ENCODE measurements around the gene HLA-DMB.
A peak's percentile ranks its signal among the peaks of the same experiment; 100 is the strongest.

Gene HLA-DMB

DNA sequence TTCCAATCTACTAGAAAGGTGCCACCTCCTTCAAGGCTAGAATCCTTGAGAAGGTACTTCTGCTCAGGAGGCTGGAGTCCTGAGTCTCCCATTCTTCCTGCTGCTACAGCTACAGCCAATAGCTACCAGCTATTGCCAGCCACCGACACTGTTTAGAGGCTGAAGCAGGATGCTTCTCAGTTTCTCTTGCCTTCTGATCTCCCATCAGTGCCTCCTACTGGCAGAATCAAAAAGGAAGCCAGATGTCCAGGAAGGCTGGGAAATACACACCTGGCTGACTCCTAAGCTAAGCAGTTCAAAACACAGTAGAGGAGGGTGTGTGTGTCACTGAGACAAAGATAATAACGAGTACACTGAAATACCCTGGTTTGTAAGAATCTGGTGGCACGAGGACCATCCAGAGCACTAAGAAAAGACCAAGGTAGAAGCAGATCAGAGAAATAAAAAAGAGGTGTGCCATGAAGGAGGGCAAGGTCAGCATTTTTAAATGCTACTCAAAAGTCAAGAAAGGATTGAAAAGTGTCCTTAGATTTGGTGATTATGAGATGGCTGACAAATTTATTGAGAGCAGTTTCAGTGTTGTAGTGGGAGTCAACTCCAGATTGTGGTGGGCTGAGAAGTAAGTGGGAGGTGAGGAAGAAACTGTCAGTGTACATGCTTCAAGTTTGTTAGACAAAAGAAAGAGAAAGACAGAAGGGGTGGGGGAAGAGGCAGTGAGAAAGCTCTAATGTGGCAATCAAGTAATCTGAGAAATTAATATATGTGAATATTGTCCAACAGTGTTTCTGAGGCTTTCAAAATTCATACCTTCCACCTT, 14.4 kb upstream of the HLA-DMB start:
- TF ChIP-seq, protein P1, sequence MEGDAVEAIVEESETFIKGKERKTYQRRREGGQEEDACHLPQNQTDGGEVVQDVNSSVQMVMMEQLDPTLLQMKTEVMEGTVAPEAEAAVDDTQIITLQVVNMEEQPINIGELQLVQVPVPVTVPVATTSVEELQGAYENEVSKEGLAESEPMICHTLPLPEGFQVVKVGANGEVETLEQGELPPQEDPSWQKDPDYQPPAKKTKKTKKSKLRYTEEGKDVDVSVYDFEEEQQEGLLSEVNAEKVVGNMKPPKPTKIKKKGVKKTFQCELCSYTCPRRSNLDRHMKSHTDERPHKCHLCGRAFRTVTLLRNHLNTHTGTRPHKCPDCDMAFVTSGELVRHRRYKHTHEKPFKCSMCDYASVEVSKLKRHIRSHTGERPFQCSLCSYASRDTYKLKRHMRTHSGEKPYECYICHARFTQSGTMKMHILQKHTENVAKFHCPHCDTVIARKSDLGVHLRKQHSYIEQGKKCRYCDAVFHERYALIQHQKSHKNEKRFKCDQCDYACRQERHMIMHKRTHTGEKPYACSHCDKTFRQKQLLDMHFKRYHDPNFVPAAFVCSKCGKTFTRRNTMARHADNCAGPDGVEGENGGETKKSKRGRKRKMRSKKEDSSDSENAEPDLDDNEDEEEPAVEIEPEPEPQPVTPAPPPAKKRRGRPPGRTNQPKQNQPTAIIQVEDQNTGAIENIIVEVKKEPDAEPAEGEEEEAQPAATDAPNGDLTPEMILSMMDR (conservative IDR thresholded peaks at IDR 0.05; ENCODE audit: low read length) = peak; percentile 34
- no peak overlapping the region for H3K4me3 ChIP-seq (ENCODE audit: low read length)
- no peak for DNase-seq (ENCODE audit: low read depth)

DNA sequence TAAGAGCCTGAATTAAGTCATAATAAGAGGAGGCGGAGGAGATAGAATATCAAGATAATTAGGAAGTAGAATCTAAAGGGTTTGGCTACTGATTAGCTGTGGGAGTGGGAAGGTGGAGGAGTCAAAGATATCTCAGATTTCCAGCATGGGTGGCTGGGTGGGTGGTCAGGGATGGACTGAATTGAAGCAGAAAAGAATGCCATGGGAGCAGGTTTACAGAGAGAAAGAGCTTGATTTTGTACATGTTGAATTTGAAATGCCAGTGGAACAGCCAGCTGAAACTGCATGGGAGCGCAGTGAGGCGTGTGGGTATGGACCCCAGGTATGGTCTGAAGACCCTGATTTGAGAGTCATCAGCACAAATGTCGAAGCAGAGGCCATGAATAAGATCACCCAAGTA, 13.4 kb upstream of the HLA-DMB start:
- TF ChIP-seq, protein P1 (conservative IDR thresholded peaks at IDR 0.05; ENCODE audit: low read length) = no peak
- H3K4me3 ChIP-seq (ENCODE audit: low read length) = no peak overlapping the region
- no peak for DNase-seq (ENCODE audit: low read depth)

DNA sequence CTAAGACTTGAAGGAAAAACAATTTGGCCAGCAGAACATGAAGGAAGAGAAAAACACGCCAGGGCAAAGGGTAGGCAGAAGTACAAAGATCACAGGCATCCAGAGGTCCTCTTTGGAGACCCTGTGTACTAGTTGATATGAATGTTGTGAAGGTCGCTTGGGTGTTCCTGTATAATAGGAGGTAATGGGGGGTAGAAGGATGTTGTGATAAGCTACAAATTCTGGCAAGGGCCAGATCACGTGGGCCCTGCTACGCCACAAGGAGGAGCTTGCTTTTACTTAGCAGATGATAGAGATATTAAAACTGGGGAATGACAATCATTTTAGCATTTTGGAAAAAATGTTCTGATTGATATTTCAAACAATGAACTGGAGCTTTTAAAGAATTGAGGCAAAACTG, 12.9 kb upstream of the HLA-DMB start:
- no peak for DNase-seq (ENCODE audit: low read depth)
- no peak overlapping the region for H3K4me3 ChIP-seq (ENCODE audit: low read length)
- TF ChIP-seq, protein P1 (conservative IDR thresholded peaks at IDR 0.05; ENCODE audit: low read length) = no peak

DNA sequence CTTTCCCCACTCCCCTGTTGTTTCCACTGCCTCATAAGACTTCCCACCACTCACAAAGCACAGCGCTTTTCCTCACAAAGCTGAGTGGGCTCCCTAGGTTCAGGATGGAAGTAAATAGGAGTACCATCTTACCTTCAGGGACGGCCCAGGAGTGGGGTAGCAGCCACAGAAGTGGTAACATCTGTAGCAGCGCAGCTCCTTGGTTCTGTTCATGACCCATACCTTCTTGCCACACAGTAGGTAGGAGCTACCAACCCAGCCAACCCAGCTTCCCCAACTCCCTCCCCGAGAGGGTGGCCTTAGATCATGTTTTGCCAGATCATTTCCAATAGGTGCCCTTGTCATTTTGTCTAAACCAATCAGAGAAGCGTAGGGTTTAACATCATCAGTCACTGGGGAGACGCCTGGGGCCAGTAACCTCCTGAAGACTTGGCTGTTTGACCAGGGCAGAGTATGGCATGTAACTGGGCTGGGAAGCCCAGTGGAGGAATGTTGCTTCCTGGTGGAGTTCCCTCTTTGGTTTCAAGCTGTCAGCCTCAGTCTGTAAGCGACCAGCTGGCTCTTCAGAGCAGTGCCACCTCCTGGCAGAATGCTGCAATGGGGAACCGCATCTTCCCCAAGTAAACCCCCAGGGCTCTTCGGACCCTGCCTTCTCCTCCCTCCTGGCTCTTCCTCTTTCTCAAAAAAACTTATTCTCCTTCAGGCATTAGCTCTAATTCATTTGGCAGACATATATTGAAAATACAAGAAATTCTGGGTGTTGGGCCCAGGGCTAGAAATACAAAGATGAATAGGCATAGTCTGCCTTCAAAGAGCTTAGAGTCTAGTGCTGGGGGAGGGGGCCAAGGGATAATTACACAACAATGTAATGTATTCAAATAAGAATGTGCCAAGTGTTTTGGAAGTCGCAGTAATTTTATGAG, 12.2 kb upstream of the HLA-DMB start, which contains the start of gene HLA-DMA:
Gene HLA-DMA (minus strand): TSS at position 281 of the 923 bp plus-strand sequence. CDS start 61 bp downstream, at position 220.
- no peak within 1 kb of the TSS for H3K4me3 ChIP-seq (ENCODE audit: low read length)
- TF ChIP-seq, protein P1 (conservative IDR thresholded peaks at IDR 0.05; ENCODE audit: low read length) = peak; percentile 95
- peak; percentile 99 for DNase-seq (ENCODE audit: low read depth)

DNA sequence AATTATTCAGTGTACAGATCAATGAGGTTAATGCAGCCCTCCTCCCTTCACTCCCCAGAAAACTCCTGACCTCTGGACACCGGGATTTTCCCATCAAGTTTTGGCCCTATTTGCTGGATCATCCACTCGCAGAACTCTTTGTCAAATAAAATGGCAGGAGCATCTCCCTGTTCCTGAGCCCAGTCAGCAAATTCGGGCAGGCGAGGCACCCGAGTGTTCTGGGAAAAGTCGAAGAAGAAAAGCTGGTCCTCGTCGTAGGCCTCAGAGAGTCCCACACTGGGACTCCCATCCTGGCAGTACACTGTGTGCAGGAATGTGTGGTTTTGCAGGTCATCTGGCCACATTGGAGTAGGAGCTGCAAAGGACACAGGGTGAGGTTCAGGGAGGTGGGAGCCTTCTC, 9.6 kb upstream of the HLA-DMB start:
- H3K4me3 ChIP-seq (ENCODE audit: low read length) = no peak overlapping the region
- TF ChIP-seq, protein P1 (conservative IDR thresholded peaks at IDR 0.05; ENCODE audit: low read length) = no peak
- DNase-seq (ENCODE audit: low read depth) = no peak

DNA sequence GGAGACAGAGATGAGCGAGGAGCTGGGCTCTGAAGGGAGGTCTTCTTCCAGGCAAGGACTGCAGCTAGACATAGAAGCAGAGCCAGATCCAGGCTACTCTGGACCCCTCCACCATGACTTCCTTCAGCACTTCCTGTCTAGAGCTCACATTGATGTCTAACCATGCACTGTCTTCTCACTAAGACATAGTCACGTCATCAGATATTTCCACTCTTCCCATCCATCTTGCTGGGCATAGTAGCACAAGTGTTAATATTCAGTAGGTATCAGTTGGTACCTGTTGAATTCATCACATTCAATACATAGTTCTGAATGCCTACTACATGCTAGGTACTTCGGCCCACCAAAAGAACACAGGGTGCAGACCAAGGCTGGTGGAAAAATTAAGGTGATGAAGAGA, 9.2 kb upstream of the HLA-DMB start:
- no peak for DNase-seq (ENCODE audit: low read depth)
- no peak overlapping the region for H3K4me3 ChIP-seq (ENCODE audit: low read length)
- TF ChIP-seq, protein P1 (conservative IDR thresholded peaks at IDR 0.05; ENCODE audit: low read length) = no peak

All from AG10803 (cell line).